ENCODE data around the gene PYGM. TPM values are rescaled to one million over a fixed set of nuclear protein-coding genes. Genes with fewer than 3 reads are reported as not detected.

Gene PYGM
- polyA plus RNA-seq, 1 experiment = 0.14 TPM

DNA sequence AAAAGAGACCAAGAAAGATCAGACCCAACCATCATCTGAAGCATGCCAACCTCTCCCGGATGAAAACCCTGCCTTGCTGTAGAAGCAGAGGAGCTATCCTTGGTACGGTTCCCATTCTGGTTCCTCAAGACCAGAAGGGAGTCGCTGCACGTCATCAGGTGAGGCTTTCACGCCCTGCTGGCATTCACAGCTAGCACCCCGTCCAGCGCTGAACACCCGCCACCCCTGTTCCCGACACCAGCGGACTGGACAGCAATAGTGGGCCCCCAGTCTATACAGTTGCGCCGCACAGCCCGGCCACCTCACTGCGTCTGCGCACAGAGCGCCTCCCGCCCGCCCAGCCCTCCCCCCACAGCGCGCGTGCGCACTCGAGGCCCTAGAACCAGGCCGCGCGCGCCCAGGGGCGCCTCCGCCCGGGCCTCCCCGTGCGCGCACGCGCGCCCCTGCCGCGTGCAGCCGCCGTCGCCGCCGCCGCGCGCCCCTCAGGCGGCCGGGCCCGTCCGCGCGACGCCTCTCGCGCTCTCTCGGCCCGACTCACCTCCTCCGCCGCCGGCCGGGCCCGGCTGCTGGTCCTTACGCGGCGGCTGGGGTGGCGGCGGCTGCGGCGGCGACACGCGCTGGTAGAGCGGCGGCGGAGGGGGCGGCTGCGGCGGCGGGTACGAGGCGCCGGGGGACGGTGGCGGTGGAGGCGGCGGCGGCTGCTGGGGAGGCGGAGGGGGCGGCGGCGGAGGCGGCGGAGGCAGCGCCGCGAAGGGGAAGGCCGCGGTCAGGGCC lies 17.9 kb upstream of the PYGM start:
- Histone ChIP-seq H3K9me3 (ENCODE audit: control insufficient read depth, insufficient read depth, low read length) (no peaks in the 10 kb centered on the region), H3K27me3 (ENCODE audit: control insufficient read depth, insufficient read depth, low read length) (no peaks in the 10 kb centered on the region), H3K4me3 (ENCODE audit: low read depth, low read length) (peak overlapping the region; percentile 98), H3K27ac (ENCODE audit: low read depth, low read length) (no peak overlapping the region)
- ChIA-PET CTCF (interaction anchor here (1.0 to 2.0 kb wide), 3 partner anchors 10 to 89 kb away, joined by 3 to 11 read pairs (median 3); no protein-coding TSS in a partner anchor), POLR2A (interaction anchor here (0.5 to 1.5 kb wide), 4 partner anchors 14 to 1571 kb away, joined by 3 to 6 read pairs (median 4); no protein-coding TSS in a partner anchor)
- TF ChIP-seq, protein P1, sequence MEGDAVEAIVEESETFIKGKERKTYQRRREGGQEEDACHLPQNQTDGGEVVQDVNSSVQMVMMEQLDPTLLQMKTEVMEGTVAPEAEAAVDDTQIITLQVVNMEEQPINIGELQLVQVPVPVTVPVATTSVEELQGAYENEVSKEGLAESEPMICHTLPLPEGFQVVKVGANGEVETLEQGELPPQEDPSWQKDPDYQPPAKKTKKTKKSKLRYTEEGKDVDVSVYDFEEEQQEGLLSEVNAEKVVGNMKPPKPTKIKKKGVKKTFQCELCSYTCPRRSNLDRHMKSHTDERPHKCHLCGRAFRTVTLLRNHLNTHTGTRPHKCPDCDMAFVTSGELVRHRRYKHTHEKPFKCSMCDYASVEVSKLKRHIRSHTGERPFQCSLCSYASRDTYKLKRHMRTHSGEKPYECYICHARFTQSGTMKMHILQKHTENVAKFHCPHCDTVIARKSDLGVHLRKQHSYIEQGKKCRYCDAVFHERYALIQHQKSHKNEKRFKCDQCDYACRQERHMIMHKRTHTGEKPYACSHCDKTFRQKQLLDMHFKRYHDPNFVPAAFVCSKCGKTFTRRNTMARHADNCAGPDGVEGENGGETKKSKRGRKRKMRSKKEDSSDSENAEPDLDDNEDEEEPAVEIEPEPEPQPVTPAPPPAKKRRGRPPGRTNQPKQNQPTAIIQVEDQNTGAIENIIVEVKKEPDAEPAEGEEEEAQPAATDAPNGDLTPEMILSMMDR (IDR thresholded peaks at IDR 0.05; ENCODE audit: low read depth, low read length) = no peak
- DNase-seq (ENCODE audit: low read depth, low spot score) = peak; percentile 43

DNA sequence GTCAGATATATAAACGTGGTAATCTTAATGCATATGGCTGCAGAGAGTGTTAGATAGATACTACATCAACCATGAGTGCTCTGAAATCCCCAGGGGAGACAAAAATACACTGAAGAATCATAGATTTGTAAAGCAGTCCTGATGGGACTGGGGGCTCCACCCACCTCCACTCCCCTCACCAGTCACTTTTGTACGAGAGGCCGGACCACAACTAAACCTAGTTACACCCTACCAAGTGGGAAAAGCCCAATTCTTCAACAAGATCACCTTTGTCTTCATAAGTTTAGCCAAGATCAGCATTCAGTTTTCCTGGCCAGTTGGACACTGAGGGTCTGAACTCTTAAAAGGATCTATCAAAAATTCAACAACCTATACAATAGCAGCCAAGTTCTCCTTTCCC lies 17.1 kb upstream of the PYGM start:
- POLR2A ChIA-PET = interaction anchor here (0.5 to 0.6 kb wide), 3 partner anchors 93 to 1572 kb away, joined by 3 to 4 read pairs (median 3); no protein-coding TSS in a partner anchor
- Histone ChIP-seq H3K27me3 (ENCODE audit: control insufficient read depth, insufficient read depth, low read length) (no peaks in the 10 kb centered on the region), H3K27ac (ENCODE audit: low read depth, low read length) (no peak overlapping the region)

GRCh38 chr11:64776425-64776824 lies 16.7 kb upstream of the PYGM start:
- Histone ChIP-seq H3K9me3 (ENCODE audit: control insufficient read depth, insufficient read depth, low read length) (no peaks in the 10 kb centered on the region), H3K27me3 (ENCODE audit: control insufficient read depth, insufficient read depth, low read length) (no peaks in the 10 kb centered on the region), H3K27ac (ENCODE audit: low read depth, low read length) (no peak overlapping the region), H3K4me3 (ENCODE audit: low read depth, low read length) (peak overlapping the region; percentile 98)
- DNase-seq (ENCODE audit: low read depth, low spot score) = no peak
- ChIA-PET CTCF (interaction anchor here (1.2 to 2.0 kb wide), 3 partner anchors 9 to 12 kb away, joined by 3 to 11 read pairs (median 5); no protein-coding TSS in a partner anchor), POLR2A (no interaction called here)
- TF ChIP-seq, protein P1 (IDR thresholded peaks at IDR 0.05; ENCODE audit: low read depth, low read length) = no peak

More for the DNA sequence above, 17.1 kb upstream of the PYGM start:
- H3K9me3 ChIP-seq (ENCODE audit: control insufficient read depth, insufficient read depth, low read length) = no peaks in the 10 kb centered on the region
- no peak for DNase-seq (ENCODE audit: low read depth, low spot score)
- TF ChIP-seq, protein P1 (IDR thresholded peaks at IDR 0.05; ENCODE audit: low read depth, low read length) = no peak
- CTCF ChIA-PET = interaction anchor here (1.0 to 2.0 kb wide), 4 partner anchors 9 to 88 kb away, joined by 3 to 11 read pairs (median 4); no protein-coding TSS in a partner anchor
- H3K4me3 ChIP-seq (ENCODE audit: low read depth, low read length) = peak overlapping the region; percentile 98

- H3K27ac ChIP-seq (ENCODE audit: low read depth, low read length) = no peak overlapping the region
- POLR2A ChIA-PET = no interaction called here
- no peaks in the 10 kb centered on the region for H3K9me3 ChIP-seq (ENCODE audit: control insufficient read depth, insufficient read depth, low read length)
- TF ChIP-seq, protein P1 (IDR thresholded peaks at IDR 0.05; ENCODE audit: low read depth, low read length) = no peak
- H3K27me3 ChIP-seq (ENCODE audit: control insufficient read depth, insufficient read depth, low read length) = no peaks in the 10 kb centered on the region
- DNase-seq (ENCODE audit: low read depth, low spot score) = no peak
- no peak overlapping the region for H3K4me3 ChIP-seq (ENCODE audit: low read depth, low read length)
- CTCF ChIA-PET = interaction anchor here (1.5 kb wide), 1 partner anchor 85 kb away, joined by 3 read pairs; no protein-coding TSS in a partner anchor
Observed at GRCh38 chr11:64774144-64774543, 14.4 kb upstream of the PYGM start.
